ENCODE data around the gene KLHDC1.

KLHDC1 gene

GRCh38 chr14:49792618-49793017 is 99.7 kb downstream of the KLHDC1 start:
- DNase-seq, result no peak

GRCh38 chr14:49796025-49796424 is 103.1 kb downstream of the KLHDC1 start:
- no peak for DNase-seq
